ENCODE data around the gene ADARB2.

DNA sequence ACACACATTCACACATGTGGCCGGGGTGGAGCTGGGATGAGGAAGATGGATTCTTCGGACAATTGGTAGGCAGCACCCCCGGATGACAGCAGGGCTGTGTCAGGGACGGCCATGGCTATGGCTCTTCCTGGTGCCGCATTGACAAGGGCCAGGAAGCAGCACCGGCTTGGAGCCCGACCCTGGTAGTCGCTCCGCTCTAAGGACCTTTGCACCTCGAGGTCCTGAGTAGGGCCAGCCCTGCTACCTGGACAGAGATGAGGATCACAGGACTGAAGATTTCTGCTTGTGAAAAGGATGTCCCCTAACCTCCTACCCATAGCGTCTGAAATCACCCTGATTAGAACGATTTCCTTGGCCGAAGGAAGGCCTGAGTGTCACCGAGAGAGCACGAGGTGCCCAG is 134.1 kb downstream of the ADARB2 start:
- TF ChIP-seq, protein P1, sequence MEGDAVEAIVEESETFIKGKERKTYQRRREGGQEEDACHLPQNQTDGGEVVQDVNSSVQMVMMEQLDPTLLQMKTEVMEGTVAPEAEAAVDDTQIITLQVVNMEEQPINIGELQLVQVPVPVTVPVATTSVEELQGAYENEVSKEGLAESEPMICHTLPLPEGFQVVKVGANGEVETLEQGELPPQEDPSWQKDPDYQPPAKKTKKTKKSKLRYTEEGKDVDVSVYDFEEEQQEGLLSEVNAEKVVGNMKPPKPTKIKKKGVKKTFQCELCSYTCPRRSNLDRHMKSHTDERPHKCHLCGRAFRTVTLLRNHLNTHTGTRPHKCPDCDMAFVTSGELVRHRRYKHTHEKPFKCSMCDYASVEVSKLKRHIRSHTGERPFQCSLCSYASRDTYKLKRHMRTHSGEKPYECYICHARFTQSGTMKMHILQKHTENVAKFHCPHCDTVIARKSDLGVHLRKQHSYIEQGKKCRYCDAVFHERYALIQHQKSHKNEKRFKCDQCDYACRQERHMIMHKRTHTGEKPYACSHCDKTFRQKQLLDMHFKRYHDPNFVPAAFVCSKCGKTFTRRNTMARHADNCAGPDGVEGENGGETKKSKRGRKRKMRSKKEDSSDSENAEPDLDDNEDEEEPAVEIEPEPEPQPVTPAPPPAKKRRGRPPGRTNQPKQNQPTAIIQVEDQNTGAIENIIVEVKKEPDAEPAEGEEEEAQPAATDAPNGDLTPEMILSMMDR (IDR thresholded peaks at IDR 0.05) = no peak
- no peak for TF ChIP-seq POLR2A (IDR thresholded peaks at IDR 0.05)

Data from Peyer's patch (tissue), 4 donors.